ENCODE data around the gene IFIT3.

DNA sequence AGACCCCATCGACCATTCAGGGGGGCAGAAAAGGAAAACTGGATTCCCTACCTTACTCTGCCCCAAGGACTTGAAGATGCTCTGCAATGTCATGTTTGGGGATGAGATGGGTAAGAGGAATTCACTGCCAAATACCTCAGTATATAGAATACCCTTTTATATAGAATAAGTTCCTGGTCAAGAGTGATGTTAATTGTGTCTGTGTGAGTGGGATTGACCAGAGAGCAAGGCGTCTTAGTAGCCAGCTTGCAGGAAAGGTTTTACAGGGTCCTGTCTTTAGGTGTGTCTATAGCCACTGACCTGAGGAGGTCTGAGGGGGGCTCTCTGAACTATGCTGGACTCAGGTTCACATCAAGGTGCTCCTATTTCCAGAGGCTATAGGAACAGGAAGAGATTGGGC lies 1.4 kb downstream of the IFIT3 start:
- no peak for TF ChIP-seq FOXM1 (IDR thresholded peaks at IDR 0.05; ENCODE audit: borderline replicate concordance, low read depth)
- TF ChIP-seq EGR1 (IDR thresholded peaks at IDR 0.05) = no peak

All from Ishikawa (cell line).